Tibial nerve (tissue), 4 donors: ENCODE results near the gene PRKCZ. TPM values are rescaled to one million over a fixed set of nuclear protein-coding genes. Genes with fewer than 3 reads are reported as not detected.

Experiments used
- DNase-seq, 2 donors: peaks; one replicate each; pipeline ENCODE4 v3.0.0-alpha.2; 2019; ENCODE audit warnings: low spot score in 2 of 2
- H3K27ac ChIP-seq, 4 donors: fragments of 200-600 bp; sonication (generic) in 3 of 4; one replicate each; pipeline ENCODE4 v1.5.1; 2017 to 2019; ENCODE audit warnings: mild to moderate bottlenecking in 1 of 4
- H3K27me3 ChIP-seq, 2 donors: fragments of 200-600 bp; sonication (generic) in 1 of 2; one replicate each; pipeline versions ENCODE4 v1.5.1 to v1.6.0; 2017 to 2019
- H3K36me3 ChIP-seq, 3 donors: fragments of 200-600 bp; sonication (generic); one replicate each; pipeline ENCODE4 v1.5.1; 2018 to 2019
- H3K4me1 ChIP-seq, 4 donors: fragments of 200-600 bp; sonication (generic) in 3 of 4; one replicate each; pipeline ENCODE4 v1.5.1; 2017 to 2019
- H3K4me3 ChIP-seq, 4 donors: fragments of 200-600 bp; sonication (generic) in 3 of 4; one replicate each; pipeline ENCODE4 v1.5.1; 2017 to 2019; ENCODE audit warnings: mild to moderate bottlenecking in 1 of 4, moderate library complexity in 1 of 4
- H3K9me3 ChIP-seq, 4 donors: fragments of 200-600 bp; sonication (generic) in 3 of 4; one replicate each; pipeline ENCODE4 v1.5.1; 2017 to 2019
- EP300 ChIP-seq, 2 donors: sonication (generic); formaldehyde crosslinking; IDR thresholded peaks; one replicate each; pipeline ENCODE4 v1.6.1; 2017; ENCODE audit warnings: antibody characterized with exemption in 2 of 2, mild to moderate bottlenecking in 1 of 2
- POLR2A ChIP-seq, 2 donors: fragments of 450-650 bp; IDR thresholded peaks; one replicate each; pipeline ENCODE4 v1.6.1; 2017; ENCODE audit warnings: antibody characterized with exemption in 2 of 2, mild to moderate bottlenecking in 2 of 2, moderate library complexity in 2 of 2
- WGBS, 2 donors: methylation state at CpG; one replicate each; pipeline ENCODE4 v1.1.5; 2018; 5-methylcytosine and 5-hydroxymethylcytosine counted together
- total RNA-seq, 4 donors: library from RNA; depleted of rRNA; stranded (reverse); fragments of >200 nt; gene quantifications; one replicate each; pipeline ENCODE4 v1.1.0, GENCODE V29; 2016
- TF ChIP-seq, protein P1 (sequence below), 5 experiments: fragments of 200-600 bp in 3 of 5; fragments of 450-650 bp in 2 of 5; sonication (generic) in 3 of 5; IDR thresholded peaks; one replicate each; pipeline ENCODE4 v1.5.1; 2016 to 2019; ENCODE audit warnings: antibody characterized with exemption in 5 of 5, mild to moderate bottlenecking in 3 of 5, moderate library complexity in 2 of 5

PRKCZ gene
- total RNA-seq, 4 donors from 2014 or later, result 2.0 to 3.9 (median 2.8) TPM

DNA sequence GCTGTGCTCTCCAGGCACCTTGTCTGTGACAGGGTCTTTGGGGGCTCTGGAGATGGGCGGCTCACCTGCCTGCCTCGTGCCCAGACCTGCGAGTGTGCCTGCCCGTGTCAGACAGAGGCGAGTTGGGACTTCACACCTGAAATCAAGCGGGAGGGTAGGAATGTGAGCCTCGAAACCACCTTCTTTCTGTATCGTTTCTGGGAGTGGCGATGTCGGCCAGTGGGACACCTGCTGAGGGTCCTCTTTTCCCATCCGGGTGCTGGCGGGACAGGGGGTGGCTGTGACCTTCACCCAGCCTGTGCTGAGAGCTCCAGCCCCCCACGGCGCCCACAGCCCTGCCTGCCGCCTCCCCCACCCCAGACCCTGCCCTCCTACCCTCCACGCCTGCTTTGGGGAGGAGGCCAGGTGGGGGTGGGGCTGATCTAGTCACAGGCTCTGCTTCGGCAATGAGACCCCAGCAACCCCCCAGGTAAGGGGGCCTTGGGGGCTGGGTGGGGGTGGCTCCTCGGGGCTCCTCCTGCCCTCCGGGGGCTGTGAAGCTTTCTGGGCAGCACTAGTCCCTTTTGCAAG is 160.0 kb downstream of the PRKCZ start:
- TF ChIP-seq, protein P1, sequence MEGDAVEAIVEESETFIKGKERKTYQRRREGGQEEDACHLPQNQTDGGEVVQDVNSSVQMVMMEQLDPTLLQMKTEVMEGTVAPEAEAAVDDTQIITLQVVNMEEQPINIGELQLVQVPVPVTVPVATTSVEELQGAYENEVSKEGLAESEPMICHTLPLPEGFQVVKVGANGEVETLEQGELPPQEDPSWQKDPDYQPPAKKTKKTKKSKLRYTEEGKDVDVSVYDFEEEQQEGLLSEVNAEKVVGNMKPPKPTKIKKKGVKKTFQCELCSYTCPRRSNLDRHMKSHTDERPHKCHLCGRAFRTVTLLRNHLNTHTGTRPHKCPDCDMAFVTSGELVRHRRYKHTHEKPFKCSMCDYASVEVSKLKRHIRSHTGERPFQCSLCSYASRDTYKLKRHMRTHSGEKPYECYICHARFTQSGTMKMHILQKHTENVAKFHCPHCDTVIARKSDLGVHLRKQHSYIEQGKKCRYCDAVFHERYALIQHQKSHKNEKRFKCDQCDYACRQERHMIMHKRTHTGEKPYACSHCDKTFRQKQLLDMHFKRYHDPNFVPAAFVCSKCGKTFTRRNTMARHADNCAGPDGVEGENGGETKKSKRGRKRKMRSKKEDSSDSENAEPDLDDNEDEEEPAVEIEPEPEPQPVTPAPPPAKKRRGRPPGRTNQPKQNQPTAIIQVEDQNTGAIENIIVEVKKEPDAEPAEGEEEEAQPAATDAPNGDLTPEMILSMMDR (IDR thresholded peaks at IDR 0.05), result no peak
- TF ChIP-seq EP300 (IDR thresholded peaks at IDR 0.05) (no peak), POLR2A (IDR thresholded peaks at IDR 0.05) (no peak)
- no peak overlapping the region for H3K4me3 ChIP-seq
- no peaks in the 10 kb centered on the region for H3K27me3 ChIP-seq
- 82 to 84% methylated on average over 16 to 18 of the region's 19 CpGs for WGBS, 2 donors
- no peaks in the 10 kb centered on the region for H3K36me3 ChIP-seq
- DNase-seq, result no peak
- peaks cover 2 to 91% (median 72%) of the 10 kb centered on the region in 4 donors for H3K4me1 ChIP-seq
- H3K27ac ChIP-seq, result peak overlapping the region in 3 of 4 donors; percentile 77 to 95 (median 91)
- no peaks in the 10 kb centered on the region for H3K9me3 ChIP-seq

GRCh38 chr1:2210786-2211185 is 160.6 kb downstream of the PRKCZ start:
- H3K9me3 ChIP-seq, result no peaks in the 10 kb centered on the region
- H3K27me3 ChIP-seq, result no peaks in the 10 kb centered on the region
- H3K36me3 ChIP-seq, result no peaks in the 10 kb centered on the region
- 89 to 90% methylated on average over 12 of the region's 13 CpGs for WGBS, 2 donors
- H3K4me1 ChIP-seq, result peaks cover under 1 to 88% (median 68%) of the 10 kb centered on the region in 4 donors
- H3K27ac ChIP-seq, result peak overlapping the region in 3 of 4 donors; percentile 26 to 91 (median 47)
- DNase-seq, result no peak
- TF ChIP-seq POLR2A (IDR thresholded peaks at IDR 0.05), result no peak
- TF ChIP-seq, protein P1 (IDR thresholded peaks at IDR 0.05), result no peak
- no peak overlapping the region for H3K4me3 ChIP-seq

GRCh38 chr1:2212274-2212531 is 162.0 kb downstream of the PRKCZ start:
- Histone ChIP-seq H3K27me3 (no peaks in the 10 kb centered on the region), H3K36me3 (no peaks in the 10 kb centered on the region), H3K4me3 (peak overlapping the region in 3 of 4 donors; percentile 18 to 35 (median 30)), H3K4me1 (peaks cover 0 to 74% (median 56%) of the 10 kb centered on the region in 4 donors), H3K27ac (peak overlapping the region; percentile 88 to 99 (median 98)), H3K9me3 (no peaks in the 10 kb centered on the region)
- no peak for TF ChIP-seq EP300 (IDR thresholded peaks at IDR 0.05)
- TF ChIP-seq, protein P1 (IDR thresholded peaks at IDR 0.05), result no peak
- no peak for TF ChIP-seq POLR2A (IDR thresholded peaks at IDR 0.05)
- WGBS, 2 donors, result 29 to 39% methylated on average over 9 to 10 of the region's 10 CpGs
- DNase-seq, result no peak

DNA sequence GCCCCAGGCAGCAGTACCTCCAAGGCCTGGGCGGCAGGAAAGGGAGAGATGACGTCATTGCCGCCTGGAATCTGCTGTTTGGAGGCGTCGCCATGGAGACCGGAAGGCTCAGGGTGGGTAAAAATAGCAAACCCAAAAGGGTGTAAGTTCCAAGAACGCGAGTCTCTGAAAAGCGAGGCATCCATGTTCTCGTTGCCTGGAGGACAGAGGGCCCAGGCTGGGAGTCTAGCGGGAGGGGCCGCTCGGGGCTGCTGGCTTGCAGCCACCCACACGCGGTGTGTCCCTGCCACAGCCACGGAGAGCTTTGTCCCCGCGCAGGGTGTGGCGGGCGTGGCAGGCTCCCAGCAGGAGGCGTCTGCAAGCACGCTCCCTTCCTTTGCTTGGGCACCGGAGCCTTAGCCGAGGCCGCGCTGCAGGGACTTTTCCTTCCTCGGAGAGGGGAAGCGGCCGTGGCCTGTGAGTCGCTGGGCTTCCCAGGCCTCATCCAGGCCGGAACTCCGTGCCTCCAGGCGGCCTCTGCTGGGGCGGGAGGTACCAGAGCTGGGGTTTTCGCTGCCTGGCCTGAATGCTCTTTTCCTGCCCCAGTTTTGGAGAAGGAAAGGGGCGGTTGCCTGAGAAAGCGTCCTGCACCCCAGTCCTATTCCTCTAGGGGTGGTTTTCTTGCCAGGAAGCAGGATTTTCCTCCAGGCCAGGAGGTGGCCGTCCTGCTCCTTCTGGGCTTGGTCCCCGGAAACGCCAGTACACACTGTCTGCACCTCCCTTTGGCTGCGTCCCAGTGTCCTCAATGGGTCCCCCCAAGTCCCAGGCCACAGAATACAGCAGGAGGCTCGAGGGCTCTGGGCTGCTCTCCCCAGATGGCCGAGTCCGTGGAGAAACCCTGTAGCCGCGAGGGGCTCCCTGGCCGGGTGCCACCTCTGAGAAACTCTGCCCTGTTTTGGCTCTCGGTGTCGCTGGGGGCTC is 162.6 kb downstream of the PRKCZ start:
- H3K27me3 ChIP-seq, result no peaks in the 10 kb centered on the region
- peak overlapping the region; percentile 10 to 35 (median 24) for H3K4me3 ChIP-seq
- no peaks in the 10 kb centered on the region for H3K36me3 ChIP-seq
- TF ChIP-seq EP300 (IDR thresholded peaks at IDR 0.05), result peak; percentile 81 to 89
- TF ChIP-seq, protein P1 (IDR thresholded peaks at IDR 0.05), result peak in 4 of 5 experiments; percentile 14 to 72 (median 44)
- TF ChIP-seq POLR2A (IDR thresholded peaks at IDR 0.05), result peak in 1 of 2 donors; percentile 20
- 3 to 5% methylated on average over 28 to 45 of the region's 49 CpGs for WGBS, 2 donors
- H3K4me1 ChIP-seq, result peaks cover 0 to 68% (median 52%) of the 10 kb centered on the region in 4 donors
- no peaks in the 10 kb centered on the region for H3K9me3 ChIP-seq
- DNase-seq, result peak; percentile 90 to 91
- H3K27ac ChIP-seq, result peak overlapping the region; percentile 88 to 99 (median 98)
